ENCODE measurements around the gene PCLO.

The PCLO gene, protein sequence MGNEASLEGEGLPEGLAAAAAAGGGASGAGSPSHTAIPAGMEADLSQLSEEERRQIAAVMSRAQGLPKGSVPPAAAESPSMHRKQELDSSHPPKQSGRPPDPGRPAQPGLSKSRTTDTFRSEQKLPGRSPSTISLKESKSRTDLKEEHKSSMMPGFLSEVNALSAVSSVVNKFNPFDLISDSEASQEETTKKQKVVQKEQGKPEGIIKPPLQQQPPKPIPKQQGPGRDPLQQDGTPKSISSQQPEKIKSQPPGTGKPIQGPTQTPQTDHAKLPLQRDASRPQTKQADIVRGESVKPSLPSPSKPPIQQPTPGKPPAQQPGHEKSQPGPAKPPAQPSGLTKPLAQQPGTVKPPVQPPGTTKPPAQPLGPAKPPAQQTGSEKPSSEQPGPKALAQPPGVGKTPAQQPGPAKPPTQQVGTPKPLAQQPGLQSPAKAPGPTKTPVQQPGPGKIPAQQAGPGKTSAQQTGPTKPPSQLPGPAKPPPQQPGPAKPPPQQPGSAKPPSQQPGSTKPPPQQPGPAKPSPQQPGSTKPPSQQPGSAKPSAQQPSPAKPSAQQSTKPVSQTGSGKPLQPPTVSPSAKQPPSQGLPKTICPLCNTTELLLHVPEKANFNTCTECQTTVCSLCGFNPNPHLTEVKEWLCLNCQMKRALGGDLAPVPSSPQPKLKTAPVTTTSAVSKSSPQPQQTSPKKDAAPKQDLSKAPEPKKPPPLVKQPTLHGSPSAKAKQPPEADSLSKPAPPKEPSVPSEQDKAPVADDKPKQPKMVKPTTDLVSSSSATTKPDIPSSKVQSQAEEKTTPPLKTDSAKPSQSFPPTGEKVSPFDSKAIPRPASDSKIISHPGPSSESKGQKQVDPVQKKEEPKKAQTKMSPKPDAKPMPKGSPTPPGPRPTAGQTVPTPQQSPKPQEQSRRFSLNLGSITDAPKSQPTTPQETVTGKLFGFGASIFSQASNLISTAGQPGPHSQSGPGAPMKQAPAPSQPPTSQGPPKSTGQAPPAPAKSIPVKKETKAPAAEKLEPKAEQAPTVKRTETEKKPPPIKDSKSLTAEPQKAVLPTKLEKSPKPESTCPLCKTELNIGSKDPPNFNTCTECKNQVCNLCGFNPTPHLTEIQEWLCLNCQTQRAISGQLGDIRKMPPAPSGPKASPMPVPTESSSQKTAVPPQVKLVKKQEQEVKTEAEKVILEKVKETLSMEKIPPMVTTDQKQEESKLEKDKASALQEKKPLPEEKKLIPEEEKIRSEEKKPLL (N-terminal part only)

DNA sequence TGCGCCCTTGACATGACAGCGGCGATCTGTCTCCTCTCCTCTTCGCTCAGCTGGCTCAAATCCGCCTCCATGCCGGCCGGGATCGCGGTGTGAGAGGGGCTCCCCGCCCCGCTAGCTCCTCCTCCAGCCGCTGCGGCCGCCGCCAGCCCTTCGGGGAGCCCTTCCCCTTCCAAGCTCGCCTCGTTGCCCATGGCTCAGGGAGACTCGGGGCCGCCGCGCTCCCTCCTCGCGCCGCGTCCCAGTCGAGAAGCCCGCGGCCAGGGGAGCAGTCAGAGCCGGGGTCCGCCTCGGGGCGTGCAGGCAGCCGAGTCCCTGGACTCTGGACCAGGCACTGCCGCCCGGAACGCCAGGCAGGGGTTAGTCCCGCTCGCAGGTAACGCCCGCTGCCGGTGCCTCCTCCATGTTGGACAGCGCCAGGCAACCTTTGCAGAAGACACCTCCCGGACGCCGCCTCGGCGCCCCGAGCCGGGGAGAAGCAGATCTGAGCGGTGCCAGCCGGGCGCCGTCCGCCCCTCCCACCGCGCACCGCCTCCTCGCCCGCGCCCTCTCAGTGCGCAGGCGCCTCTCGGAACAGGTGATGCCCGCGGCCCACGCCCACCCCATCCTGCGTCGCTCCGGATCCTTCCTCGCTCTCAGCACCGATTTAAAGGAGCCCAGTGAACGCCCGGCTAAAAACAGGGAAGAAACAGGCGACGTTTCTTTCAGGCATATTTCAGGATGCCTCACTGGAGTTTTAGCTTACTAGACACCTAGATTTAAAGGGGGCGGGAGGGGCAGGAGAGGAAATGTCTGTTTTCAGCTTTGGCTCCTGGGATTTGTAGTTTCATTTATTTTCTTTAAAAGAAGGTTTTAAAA lies at the start of gene PCLO:
TSS of gene PCLO (minus strand) at position 483 of the 855 bp plus-strand sequence. CDS start at position 191, 292 bp downstream.
- H3K9me3 ChIP-seq (ENCODE audit: control insufficient read depth in 1 of 2, low read length in 2 of 2): no peaks in the 10 kb centered on the region
- no peak within 1 kb of the TSS for H3K27ac ChIP-seq (ENCODE audit: low read length)
- H3K36me3 ChIP-seq (ENCODE audit: control insufficient read depth in 1 of 2, insufficient read depth in 2 of 2, low read length in 2 of 2): no peaks in the 10 kb centered on the region

DNA sequence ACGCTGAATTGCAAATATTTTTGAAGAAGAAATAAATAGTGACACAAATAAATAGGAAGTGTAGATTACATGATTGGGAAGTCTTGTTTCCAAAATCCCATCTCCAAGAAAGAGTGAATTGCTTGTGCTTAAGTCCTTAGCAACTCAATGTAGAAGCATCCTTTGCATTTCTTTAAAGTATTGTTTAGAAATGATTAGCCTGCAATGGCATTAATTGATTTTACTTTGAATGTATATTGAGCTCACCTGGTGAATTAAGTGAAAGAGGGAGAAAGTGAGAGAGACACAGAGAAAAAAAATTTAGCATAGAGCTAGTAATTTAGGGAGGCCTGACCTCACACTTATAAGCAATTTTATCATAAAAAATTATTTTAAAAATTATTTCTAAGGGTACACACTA lies 49.0 kb upstream of the PCLO start:
- Histone ChIP-seq H3K36me3 (ENCODE audit: control insufficient read depth in 1 of 2, insufficient read depth in 2 of 2, low read length in 2 of 2) (no peaks in the 10 kb centered on the region), H3K27me3 (ENCODE audit: low read depth, low read length) (no peaks in the 10 kb centered on the region), H3K4me3 (ENCODE audit: low read depth in 1 of 2, low read length in 2 of 2) (no peak overlapping the region), H3K4me1 (ENCODE audit: control insufficient read depth in 1 of 2, insufficient read depth in 2 of 2, low read length in 2 of 2) (no peaks in the 10 kb centered on the region), H3K9me3 (ENCODE audit: control insufficient read depth in 1 of 2, low read length in 2 of 2) (no peaks in the 10 kb centered on the region), H3K27ac (ENCODE audit: low read length) (no peak overlapping the region)

More for the DNA sequence above, at the start of gene PCLO:
- Histone ChIP-seq H3K4me3 (ENCODE audit: low read depth in 1 of 2, low read length in 2 of 2) (peak within 1 kb of the TSS; percentile 73 to 82), H3K27me3 (ENCODE audit: low read depth, low read length) (no peaks in the 10 kb centered on the region), H3K4me1 (ENCODE audit: control insufficient read depth in 1 of 2, insufficient read depth in 2 of 2, low read length in 2 of 2) (peaks cover 6 to 10% of the 10 kb centered on the region in 2 donors)

- Histone ChIP-seq H3K4me1 (ENCODE audit: control insufficient read depth in 1 of 2, insufficient read depth in 2 of 2, low read length in 2 of 2) (no peaks in the 10 kb centered on the region), H3K27me3 (ENCODE audit: low read depth, low read length) (no peaks in the 10 kb centered on the region), H3K27ac (ENCODE audit: low read length) (no peak overlapping the region), H3K36me3 (ENCODE audit: control insufficient read depth in 1 of 2, insufficient read depth in 2 of 2, low read length in 2 of 2) (no peaks in the 10 kb centered on the region), H3K9me3 (ENCODE audit: control insufficient read depth in 1 of 2, low read length in 2 of 2) (no peaks in the 10 kb centered on the region), H3K4me3 (ENCODE audit: low read depth in 1 of 2, low read length in 2 of 2) (no peak overlapping the region)
These were observed 47.8 kb upstream of the PCLO start for GRCh38 chr7:83210479-83210878.

GRCh38 chr7:83204715-83205114 lies 42.0 kb upstream of the PCLO start:
- no peaks in the 10 kb centered on the region for H3K4me1 ChIP-seq (ENCODE audit: control insufficient read depth in 1 of 2, insufficient read depth in 2 of 2, low read length in 2 of 2)
- no peak overlapping the region for H3K27ac ChIP-seq (ENCODE audit: low read length)
- H3K9me3 ChIP-seq (ENCODE audit: control insufficient read depth in 1 of 2, low read length in 2 of 2): no peaks in the 10 kb centered on the region
- H3K4me3 ChIP-seq (ENCODE audit: low read depth in 1 of 2, low read length in 2 of 2): no peak overlapping the region
- H3K36me3 ChIP-seq (ENCODE audit: control insufficient read depth in 1 of 2, insufficient read depth in 2 of 2, low read length in 2 of 2): no peaks in the 10 kb centered on the region
- no peaks in the 10 kb centered on the region for H3K27me3 ChIP-seq (ENCODE audit: low read depth, low read length)

DNA sequence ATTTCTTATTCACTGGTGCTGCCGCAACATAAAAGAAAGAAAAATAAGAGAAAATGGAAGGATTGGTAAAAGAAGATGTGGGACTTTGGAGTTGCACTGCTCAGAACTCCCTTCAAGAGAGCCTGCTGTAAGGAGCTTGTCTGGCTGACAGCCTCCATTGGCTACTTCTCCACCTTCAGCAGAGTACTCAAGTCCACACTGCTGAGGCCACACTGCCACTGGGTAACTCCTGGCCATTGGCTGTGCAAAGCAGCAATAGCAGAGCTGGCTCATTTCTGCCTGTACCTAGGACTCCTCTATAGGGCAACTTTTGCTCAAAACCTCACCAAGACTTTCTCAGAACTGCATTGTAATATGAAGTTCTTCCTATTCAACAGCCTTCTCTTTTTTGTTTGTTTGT lies 38.7 kb upstream of the PCLO start:
- Histone ChIP-seq H3K36me3 (ENCODE audit: control insufficient read depth in 1 of 2, insufficient read depth in 2 of 2, low read length in 2 of 2) (no peaks in the 10 kb centered on the region), H3K9me3 (ENCODE audit: control insufficient read depth in 1 of 2, low read length in 2 of 2) (no peaks in the 10 kb centered on the region), H3K27me3 (ENCODE audit: low read depth, low read length) (no peaks in the 10 kb centered on the region)

GRCh38 chr7:83190659-83191389 lies 28.1 kb upstream of the PCLO start:
- Histone ChIP-seq H3K4me1 (ENCODE audit: control insufficient read depth in 1 of 2, insufficient read depth in 2 of 2, low read length in 2 of 2) (no peaks in the 10 kb centered on the region), H3K27me3 (ENCODE audit: low read depth, low read length) (no peaks in the 10 kb centered on the region), H3K27ac (ENCODE audit: low read length) (no peak overlapping the region), H3K4me3 (ENCODE audit: low read depth in 1 of 2, low read length in 2 of 2) (no peak overlapping the region), H3K9me3 (ENCODE audit: control insufficient read depth in 1 of 2, low read length in 2 of 2) (no peaks in the 10 kb centered on the region), H3K36me3 (ENCODE audit: control insufficient read depth in 1 of 2, insufficient read depth in 2 of 2, low read length in 2 of 2) (no peaks in the 10 kb centered on the region)

More for the DNA sequence above, 38.7 kb upstream of the PCLO start:
- H3K4me1 ChIP-seq (ENCODE audit: control insufficient read depth in 1 of 2, insufficient read depth in 2 of 2, low read length in 2 of 2): no peaks in the 10 kb centered on the region
- H3K4me3 ChIP-seq (ENCODE audit: low read depth in 1 of 2, low read length in 2 of 2): no peak overlapping the region
- H3K27ac ChIP-seq (ENCODE audit: low read length): no peak overlapping the region

DNA sequence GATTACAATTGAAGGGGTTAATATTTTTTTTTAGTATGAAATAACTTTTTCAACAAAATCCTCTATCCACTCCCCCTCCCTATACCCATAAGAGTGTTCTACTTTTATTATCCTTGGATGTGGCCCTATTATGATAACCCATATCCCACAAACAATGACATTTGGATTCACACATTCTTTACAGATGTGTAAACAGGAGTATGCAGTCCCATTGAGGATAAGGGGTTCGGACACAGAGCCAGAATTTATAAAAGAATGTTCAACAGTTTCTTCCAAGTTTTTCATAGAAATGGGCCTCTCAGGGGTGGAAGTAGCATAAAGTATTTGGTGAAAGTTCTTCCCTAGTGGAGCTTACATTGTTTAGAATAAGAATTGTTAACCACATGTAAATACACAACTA lies 16.1 kb upstream of the PCLO start:
- Histone ChIP-seq H3K4me3 (ENCODE audit: low read depth in 1 of 2, low read length in 2 of 2) (no peak overlapping the region), H3K4me1 (ENCODE audit: control insufficient read depth in 1 of 2, insufficient read depth in 2 of 2, low read length in 2 of 2) (no peaks in the 10 kb centered on the region), H3K27me3 (ENCODE audit: low read depth, low read length) (no peaks in the 10 kb centered on the region), H3K9me3 (ENCODE audit: control insufficient read depth in 1 of 2, low read length in 2 of 2) (peaks cover 0 to 15% of the 10 kb centered on the region in 2 donors), H3K27ac (ENCODE audit: low read length) (no peak overlapping the region), H3K36me3 (ENCODE audit: control insufficient read depth in 1 of 2, insufficient read depth in 2 of 2, low read length in 2 of 2) (no peaks in the 10 kb centered on the region)

DNA sequence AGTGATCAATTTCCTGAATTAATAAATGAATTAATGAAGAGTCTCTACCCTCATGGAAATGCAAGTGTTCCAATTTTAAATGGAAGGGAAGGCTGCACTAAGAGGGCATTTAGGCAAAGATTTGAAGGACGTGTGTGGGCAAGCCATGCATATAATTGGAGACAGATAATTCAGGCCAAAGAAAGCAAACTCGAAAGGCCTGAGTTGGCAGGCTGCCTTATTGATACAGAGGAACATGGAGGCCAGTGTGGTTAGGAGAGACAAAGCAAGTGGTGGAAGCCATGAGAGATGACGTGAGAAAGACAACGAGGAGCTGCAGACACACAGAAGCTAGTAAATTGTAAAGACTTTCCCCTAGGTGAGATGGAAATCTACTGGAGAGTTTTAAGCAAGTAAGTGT lies 15.4 kb upstream of the PCLO start:
- Histone ChIP-seq H3K4me1 (ENCODE audit: control insufficient read depth in 1 of 2, insufficient read depth in 2 of 2, low read length in 2 of 2) (no peaks in the 10 kb centered on the region), H3K36me3 (ENCODE audit: control insufficient read depth in 1 of 2, insufficient read depth in 2 of 2, low read length in 2 of 2) (no peaks in the 10 kb centered on the region), H3K9me3 (ENCODE audit: control insufficient read depth in 1 of 2, low read length in 2 of 2) (peaks cover 0 to 11% of the 10 kb centered on the region in 2 donors)

DNA sequence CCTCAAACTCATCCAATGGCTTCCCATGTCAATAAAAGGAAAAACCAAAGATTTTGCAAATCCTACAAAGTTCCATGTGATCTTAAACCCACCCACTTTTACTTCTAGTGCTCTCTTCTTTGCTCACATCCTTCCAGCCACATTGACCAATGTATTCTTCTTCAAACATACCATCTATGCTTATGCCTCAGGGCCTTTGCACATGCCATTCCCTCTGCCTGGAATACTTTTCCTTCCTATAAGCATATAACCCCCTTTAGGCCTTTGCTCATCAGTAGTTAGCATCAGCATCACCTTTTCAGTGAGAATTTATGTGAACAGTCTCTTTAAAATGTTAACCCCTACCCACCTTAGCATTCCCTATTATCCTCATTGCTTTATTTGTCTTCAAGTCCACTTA lies 11.0 kb upstream of the PCLO start:
- no peaks in the 10 kb centered on the region for H3K9me3 ChIP-seq (ENCODE audit: control insufficient read depth in 1 of 2, low read length in 2 of 2)
- no peak overlapping the region for H3K27ac ChIP-seq (ENCODE audit: low read length)
- H3K36me3 ChIP-seq (ENCODE audit: control insufficient read depth in 1 of 2, insufficient read depth in 2 of 2, low read length in 2 of 2): no peaks in the 10 kb centered on the region
- no peak overlapping the region for H3K4me3 ChIP-seq (ENCODE audit: low read depth in 1 of 2, low read length in 2 of 2)
- H3K27me3 ChIP-seq (ENCODE audit: low read depth, low read length): no peaks in the 10 kb centered on the region
- H3K4me1 ChIP-seq (ENCODE audit: control insufficient read depth in 1 of 2, insufficient read depth in 2 of 2, low read length in 2 of 2): no peaks in the 10 kb centered on the region

More for the DNA sequence above, 15.4 kb upstream of the PCLO start:
- H3K4me3 ChIP-seq (ENCODE audit: low read depth in 1 of 2, low read length in 2 of 2): no peak overlapping the region
- no peak overlapping the region for H3K27ac ChIP-seq (ENCODE audit: low read length)
- H3K27me3 ChIP-seq (ENCODE audit: low read depth, low read length): no peaks in the 10 kb centered on the region

DNA sequence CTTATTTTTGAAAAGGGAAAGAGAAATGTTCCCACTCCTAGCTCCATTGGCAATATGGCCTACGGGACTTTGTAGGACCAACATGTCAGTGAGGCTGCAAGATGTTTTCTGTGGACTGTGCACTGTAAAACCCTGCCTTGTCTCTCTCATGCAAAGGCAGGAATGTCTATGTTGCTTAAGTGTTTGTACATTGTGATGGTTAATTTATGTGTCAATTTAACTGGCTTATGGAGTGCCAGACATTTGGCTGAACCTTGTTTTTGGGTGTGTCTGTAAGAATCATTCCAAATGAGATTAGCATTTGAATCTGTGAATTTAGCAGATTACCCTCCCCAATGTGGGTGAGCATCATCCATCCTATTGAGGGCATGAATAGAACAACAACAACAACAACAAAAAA lies 4.1 kb upstream of the PCLO start:
- peaks cover 4 to 10% of the 10 kb centered on the region in 2 donors for H3K4me1 ChIP-seq (ENCODE audit: control insufficient read depth in 1 of 2, insufficient read depth in 2 of 2, low read length in 2 of 2)
- H3K27ac ChIP-seq (ENCODE audit: low read length): no peak overlapping the region
- H3K9me3 ChIP-seq (ENCODE audit: control insufficient read depth in 1 of 2, low read length in 2 of 2): no peaks in the 10 kb centered on the region
- H3K36me3 ChIP-seq (ENCODE audit: control insufficient read depth in 1 of 2, insufficient read depth in 2 of 2, low read length in 2 of 2): no peaks in the 10 kb centered on the region
- H3K27me3 ChIP-seq (ENCODE audit: low read depth, low read length): no peaks in the 10 kb centered on the region
- no peak overlapping the region for H3K4me3 ChIP-seq (ENCODE audit: low read depth in 1 of 2, low read length in 2 of 2)

Data from muscle layer of duodenum (tissue), 2 donors.